ENCODE data around the gene LDAH.

Gene LDAH

DNA sequence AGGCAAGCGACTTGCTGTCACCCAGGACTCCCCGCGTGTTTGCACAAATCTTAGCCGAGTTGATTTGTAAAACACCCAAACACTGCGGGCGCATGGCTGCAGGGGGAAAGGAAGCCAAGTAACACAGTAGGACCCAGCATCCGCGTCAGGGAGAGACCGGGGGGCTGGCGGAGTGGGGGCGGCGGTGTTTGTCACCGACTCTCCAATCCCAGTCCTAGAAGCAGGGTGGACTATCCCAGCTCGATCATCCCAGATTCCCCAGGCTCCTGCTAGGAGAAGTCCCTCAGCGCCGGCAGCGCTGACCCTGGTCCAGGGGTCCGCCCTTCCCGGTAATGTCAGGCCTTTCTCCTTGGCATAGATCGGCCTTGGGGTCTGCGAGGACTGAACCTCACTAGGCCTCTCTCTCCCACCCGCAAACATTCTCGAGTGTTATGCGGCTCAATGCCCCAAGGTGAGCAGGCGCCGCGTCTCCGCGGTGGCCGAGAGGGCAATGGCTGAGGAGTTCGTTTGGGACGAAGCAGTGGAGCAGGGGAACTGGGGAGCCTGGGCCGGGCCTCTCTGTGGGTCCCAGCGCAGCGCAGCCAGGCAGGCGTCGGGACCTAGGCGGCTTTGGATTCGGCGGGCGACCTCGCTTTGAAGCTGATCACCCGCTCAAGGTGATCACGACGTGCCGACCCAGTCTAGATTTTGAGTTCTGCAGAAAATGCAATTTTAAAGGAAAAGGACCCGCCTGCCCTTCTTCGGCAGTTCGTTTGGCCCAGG lies 157.5 kb downstream of the LDAH start:
- DNase-seq: no peak

DNA sequence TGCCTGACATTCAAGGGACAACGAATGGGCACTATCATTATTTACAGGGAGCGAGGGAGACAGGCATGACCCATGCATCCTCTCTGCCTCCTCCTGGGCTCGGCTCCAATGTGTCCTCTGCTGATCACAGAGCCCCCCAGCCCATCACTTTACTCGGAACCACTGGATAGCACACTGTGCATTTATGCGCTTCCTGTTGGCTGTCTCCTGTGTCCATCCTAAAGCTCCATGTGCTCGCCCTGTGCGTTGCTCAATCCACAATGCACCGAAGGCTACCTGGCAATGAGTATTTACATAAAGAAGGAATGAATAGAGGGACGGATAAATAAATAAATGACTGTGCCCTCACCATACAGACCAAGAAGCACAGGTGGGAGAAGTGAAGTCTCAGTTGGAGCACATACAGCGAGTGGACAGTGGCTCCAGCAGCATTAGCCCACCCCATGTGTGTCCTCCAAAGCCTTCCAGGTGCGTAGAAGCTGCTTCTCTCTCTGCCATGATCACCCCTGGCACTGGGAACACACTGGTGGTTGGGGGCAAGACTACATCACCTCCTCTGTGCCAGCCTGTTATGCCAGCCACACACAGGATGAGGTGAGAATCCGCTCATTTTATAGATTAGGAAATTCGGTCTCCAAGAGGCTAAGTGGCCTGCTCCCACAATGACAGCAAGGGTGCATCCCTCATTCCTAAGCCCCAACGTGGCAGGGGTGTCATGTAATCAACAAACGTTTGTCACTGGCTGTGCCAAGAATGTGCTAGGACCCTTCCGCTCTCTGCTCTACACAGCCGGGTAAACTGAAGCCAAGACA lies 158.3 kb downstream of the LDAH start:
- DNase-seq: no peak

DNA sequence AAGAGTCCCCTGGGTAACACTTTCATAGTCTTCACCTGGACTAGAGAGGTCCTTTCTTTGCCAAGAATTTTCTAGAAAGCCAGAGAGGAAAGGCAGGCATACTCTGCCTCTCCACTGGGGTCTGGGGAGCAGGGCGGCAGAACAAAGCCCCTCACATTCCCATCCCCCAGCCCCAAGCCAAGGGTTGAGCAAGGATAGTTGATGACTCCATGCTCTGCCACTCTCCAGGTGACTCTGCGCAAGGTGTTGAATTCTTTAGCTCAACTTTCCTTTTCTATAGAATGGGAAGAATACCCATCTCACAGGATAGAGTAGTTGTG lies 158.9 kb downstream of the LDAH start:
- DNase-seq: no peak

DNA sequence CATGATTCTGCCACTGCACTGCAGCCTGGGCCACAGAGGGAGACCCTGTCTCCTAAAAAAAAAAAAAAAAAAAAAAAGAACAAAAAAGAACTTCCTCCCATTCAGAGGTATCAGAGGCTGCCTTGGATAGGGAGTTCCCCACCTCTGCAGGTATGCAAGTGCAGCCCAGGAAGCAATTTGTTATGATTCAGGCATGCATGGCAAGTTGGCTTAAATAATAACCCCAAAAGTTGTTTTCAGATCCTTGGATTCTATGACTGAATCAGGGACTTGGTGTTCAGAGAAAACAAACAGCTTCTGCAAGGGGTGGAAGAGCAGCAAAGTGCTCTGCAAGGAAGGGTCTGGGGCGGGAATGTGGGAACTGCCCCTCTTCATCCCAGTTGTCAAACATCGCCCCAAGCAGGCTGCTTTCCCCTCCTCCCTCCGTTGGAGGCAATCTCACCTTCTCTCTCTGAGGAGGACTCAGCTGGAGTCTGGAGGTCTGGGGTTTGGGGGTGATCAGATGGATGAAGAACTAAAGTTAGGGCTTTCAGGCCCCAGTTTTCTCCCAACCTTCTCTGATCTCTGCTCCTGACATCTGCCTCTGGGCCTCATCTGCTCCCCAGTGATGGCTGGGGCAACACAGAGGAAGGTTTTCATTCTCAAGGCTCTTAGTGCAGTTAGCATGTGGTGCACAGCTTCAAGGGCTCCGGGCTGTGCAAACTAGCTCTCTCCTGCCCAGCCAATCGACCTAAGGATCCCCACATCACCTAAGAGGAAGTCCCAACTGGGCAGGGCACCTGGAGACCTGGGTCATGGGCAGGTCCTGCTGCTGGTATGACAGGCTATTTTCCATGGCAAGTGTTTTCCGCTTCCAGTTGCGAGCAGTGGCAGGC lies 159.5 kb downstream of the LDAH start:
- DNase-seq: no peak

DNA sequence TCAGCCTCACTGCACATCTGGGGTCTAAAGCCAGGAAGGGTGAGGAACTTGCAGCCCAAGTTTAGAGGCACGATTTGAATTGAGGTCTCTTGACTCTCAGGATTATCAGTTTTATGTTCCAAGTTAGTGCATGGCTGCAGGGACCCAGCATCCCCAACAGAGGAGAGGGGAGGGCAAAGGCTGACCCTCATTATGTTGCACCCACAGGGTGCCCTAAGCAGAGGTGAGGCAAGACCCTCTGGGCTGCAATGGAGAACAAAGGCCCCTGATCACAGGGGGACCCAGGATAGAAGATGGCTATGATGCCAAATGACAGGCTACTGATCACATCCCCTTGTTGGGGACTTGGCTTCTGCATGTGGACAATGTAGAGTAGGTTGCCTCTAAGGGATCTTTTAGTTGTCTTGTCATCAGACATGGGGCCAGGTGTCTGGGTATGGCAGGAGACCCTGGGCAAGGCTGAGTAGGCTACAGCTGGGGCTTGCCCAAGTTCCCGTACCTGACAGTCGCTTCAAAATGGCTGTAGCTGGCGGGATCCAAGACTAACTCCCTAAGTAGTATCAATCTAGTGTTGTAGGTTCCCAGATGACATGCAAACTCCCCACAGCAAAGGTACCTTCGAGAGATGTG lies 160.5 kb downstream of the LDAH start:
- no peak for DNase-seq

DNA sequence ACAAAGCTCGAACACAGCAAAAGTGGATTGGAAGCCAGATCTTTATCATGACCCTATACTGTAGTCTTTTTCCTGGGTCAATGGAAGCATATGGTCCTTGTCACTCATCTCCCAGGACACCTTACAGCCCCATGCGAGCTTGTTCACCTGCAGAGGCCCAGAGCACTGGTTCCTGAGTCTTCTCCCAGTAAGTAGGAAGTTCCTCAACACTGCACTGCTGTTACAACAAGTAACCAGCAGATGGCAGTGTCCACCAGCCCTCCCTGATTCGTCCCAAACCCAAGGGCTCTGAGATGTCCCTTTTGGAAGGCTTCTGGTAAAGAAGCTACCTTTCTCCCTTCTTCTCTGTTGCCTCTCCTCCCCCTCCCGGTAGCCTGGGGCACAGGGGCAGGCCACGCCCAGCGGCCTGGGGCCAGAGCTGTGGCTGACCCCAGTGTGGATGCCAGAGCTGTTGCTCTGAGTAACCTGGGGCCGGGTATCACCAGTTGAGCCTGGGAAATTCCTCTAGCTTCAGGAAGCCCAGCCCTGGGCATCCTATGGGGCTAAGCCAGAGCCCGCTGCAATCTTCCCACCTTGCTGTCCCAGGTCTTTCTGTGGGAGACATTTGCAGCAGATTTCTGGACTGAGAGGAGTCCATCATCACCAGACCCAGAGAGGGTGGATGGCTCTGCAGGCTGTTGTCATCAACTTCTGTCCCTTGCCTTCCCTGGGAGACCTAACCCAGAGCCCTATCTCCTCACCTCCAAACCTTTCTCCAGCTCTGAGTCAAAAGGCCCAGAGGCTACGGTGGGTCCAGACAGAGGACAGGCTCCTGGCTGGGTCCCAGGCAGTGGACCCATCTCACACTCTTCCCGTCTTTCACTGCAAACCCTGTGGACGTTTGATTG lies 161.2 kb downstream of the LDAH start:
- DNase-seq: no peak

DNA sequence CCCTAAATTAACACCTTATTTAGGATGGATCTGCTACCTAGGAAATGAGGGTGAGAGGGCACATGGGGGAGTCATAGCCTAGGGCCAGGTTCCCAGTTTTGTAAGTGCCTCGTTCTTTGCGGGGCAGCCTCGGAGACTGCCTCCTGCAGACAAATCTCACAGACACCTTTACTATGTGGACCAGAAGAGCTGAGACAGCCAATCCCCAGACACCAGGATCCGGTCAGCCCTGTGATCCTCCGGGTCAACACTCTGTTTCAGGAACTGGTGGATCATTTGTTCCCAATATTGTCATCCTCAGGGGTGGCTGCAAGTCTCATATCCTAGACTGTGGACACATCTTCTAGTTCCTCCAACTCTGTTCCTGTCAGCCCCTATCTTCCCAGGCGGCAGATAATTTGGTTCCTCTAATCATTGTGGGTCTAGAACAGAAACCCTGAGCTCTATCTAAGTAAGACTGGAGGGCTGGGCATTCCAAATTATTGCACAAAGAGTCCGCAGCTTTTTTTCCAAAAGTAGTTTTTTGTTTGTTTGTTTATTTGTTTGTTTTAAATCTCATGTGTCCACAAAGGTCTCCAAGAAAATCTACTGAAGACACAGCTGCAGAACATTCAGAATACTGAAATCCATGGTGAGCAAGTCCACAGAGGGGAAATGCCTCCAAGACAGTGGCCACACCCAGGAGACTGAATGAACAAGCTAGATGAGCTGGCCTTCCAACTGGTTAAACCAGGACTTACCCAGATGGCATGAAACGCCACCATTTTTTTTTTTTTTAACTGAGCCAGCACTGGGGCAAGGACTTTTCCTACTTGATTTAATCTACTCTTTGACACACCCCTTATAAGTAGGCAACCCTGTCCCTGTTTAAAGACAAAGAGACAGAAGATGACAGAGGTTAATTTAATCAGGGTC lies 162.1 kb downstream of the LDAH start:
- DNase-seq: no peak

DNA sequence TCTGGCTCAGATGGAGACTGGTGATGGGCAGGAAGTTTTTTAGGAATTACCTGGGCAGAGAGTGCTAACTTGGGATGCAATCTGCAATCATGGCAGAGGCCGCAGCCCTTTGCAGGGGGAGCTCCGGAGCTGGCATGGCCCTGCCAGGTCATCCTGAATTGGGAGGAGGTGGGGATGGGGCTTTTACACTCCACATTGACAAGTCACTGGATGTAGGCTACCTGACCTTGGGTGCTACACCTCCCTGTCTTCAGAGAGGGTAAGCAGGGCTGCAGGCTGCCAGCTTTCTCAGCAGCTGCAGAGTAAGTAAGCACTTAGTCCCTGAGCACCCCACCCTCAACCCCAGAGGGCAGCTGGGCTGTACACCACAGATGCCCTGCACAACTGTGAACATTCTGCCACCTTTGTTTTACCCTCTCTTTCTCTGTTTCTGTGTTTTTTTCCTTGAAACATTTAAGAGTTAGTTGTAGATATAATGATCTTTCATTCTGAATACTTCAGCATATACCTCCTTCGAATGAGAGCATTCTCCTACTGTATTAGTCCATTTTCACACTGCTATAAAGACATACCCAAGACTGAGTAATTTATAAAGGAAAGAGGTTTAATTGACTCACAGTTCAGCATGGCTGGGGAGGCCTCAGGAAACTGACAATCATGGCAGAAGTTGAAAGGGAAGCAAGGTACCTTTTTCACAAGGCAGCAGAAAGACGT lies 165.2 kb downstream of the LDAH start:
- DNase-seq: no peak

DNA sequence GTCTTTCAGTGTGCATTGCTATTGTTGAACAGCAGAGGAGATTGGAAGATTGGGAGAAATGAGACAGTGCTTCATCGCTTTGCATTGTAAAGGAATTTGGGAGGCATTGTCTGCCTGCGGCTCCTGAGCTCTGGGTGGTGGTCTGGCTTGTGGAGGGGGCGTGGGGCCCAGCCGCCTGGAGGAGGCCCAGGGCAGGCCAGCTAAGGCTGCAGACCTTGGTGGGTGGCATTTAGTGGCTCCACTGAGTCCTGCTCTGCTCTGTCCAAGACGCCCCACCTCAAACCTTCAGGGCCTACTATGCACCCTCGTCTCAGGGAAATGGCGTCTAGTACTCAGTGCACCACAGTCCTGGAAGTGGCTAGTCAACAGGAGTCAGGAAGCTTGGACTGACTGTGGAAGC lies 166.3 kb downstream of the LDAH start:
- DNase-seq: no peak

DNA sequence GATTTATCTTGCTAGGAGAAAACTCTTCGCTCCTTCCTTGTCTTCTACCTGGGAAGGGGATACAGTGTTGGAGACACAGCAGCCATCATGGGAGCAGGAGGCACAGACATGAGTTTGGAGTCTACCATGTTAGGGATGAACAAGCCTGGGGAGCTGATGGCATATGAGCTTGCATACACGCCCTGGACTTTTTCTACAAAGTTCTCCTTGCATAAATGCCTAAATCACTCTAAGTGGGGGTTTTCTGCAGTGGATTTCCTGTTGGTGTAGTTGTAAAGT lies 168.4 kb downstream of the LDAH start:
- no peak for DNase-seq

DNA sequence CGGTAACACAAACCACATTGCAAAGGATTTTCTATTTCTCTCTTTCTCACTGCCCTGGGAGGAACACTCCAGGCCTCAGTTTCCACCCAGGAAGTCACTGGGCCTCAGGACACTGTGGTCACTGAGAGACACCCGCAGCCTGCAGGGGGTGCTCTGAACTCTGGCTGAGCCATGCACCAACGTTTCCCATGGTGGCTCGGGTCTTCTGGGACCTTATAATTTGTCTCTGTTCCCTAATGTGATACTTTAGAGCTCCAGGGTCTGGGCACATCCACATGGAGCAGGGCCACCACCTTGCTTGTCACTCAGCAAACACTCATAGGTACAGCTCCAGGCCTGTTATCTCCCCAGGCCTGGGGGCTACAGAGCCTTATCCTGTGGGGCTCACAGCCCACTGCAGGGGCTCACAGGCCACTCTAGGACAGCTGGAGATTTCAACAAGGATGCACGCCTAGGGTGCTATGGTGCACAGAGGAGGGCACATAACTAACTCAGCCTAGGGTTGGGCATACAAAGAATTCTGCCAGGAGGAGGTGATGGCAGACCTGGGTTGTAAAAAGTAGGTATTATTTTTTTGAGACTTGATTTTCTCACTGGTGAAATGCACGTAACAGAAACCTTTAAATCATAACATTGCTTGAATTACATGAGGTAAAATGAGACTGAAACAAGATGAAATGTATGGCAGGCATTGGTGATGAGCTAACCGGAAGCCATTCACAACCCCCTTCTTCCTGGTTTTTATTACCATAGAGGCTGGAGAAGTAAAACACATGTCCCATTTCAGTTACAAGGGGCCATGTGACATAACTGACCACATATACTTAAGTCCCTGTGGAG lies 169.0 kb downstream of the LDAH start:
- DNase-seq: no peak

DNA sequence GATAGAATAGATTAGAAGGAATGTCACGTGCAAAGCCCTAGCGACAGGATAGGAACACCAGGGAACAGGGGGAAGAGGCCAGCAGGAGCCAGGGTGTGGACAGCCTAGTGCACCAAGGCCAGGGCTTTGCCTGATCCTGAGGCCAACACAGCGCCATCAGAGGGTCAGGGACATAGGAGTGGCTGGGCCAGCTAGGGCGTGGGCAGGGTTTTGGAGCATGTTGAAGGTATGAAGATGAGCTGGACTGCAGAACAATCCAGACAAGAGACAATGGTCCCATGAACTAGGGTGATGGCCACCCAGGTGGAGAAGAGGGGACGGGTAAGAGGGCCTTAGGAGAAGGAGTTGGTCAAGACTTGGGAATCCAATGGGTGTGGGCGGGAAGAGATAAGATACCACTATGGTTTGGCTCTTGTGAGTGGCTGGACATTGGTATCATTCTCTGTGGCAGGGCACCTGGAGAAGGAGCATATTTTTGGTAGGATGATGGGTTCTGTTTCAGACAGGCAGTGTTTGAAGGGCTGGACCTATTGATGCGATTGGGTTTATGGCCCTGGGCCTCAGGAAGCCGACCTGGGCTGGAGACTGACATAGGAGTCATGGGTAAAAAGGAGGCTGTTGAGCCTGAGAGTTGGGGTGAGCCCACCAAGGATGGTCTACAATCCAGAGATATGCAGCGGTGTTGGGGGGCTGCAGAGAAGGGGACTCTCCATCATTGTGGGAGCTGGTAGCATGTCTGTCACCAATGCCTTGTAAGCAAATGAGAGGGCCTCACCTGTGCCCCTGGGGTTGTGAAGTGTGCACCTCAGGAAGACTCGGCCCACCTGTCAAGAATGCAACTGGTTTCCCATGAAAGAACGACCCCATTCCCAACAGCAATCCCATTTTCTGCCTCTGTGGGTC lies 170.0 kb downstream of the LDAH start:
- no peak for DNase-seq

DNA sequence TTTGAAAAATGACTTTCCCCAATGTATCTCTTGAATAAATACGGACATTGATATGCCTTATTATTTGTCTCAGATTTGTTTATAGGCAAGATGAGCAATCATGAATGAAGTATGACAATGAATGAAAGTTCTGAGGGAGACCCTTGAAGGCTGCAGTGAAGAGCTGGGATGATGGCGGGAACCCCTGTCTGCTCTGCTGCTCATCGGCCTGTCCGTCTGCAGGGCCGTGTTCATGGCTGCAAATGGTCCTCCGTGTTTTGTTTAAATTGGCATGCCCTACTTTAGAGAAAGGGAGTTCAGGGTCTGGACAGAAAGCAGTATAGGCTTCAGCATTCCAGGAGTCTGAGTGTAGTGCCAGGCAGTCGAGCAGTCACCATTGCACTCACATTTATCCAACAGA lies 170.8 kb downstream of the LDAH start:
- no peak for DNase-seq

DNA sequence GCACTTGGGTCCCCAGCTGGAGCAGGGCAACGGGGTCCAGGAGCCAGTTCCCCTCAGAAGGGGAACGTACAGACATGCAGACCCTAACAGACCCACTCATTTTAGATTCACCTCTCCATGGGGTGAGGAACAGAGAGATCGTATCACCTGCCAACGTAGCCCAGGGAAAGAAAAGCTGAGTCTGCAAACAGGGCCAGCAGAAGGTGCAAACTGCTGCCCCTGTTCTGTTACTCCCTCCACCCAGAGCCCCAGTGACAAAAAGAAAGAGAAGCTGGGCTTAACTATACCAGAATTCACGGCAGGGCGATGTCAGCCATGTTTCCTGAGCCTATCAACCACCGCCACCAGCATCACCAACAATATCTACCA lies 171.2 kb downstream of the LDAH start:
- DNase-seq: no peak

DNA sequence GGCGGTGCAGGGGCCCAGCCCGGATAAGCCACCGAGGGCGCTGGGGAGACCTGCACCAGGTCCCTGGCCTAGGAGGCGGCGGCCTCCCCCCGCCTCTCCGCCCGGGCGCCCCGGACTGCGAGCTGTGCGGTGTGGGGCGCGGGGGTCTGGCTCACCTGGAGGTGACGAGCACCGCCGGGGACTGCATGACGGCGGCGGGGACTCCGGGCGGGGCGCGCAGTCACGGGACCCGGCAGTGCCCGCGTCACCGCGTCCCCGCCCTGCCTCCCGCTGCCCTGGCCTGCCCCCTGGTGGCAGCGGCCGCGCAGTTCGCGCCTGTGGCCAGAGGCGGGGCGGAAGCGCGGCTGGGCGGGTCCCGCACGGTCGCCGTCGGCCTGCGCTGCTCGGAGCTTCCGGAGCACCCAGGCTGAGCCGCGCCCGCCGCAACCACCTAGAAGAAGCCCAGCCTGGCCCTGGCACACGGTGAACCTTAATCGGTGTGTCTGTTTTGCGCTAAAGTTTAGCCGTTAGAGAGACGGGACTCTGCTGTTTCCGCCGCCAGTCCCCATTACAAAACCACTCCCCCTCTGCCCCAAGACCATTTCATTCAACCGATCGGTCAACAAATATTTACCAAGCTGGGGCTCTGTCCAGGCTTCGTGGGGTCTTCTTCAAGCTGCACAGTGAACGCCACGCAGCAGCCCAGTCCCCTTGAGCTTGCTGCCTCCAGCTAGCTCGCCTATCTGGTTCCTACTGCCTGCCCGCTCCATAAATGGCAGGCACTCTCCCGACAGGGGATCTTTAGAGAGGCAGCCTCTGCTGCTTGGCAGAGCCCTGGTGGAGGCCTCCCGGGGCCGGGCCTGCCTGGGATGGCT lies 171.8 kb downstream of the LDAH start, which contains the start of gene HS1BP3:
HS1BP3 (minus strand) TSS at position 222 of the 854 bp plus-strand sequence; CDS start at position 187, 35 bp downstream.
- DNase-seq: peak; percentile 73

DNA sequence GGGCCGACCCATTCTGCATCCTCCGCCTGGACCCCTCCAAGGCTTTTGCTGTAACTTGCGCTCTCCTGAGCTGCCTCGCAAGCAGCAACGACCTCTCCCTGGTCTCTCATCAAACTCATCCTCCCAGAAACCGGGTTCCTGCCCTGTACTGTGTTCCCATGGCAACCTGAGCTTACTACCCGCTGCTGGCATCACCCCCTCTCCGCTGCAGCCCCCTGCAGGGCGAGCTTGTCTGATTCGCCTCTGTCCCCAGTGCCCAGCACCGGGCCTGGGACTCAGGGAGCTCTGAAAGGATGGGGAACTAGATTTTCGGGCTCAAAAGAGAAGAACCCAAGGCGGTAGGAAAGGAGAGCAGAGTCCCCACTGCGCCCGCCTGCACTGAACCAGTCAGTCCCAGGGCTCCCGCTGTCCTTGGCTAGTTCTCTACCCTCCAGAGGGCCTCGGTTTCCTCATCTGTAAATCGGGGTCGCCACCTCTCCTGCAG lies 172.5 kb downstream of the LDAH start:
- DNase-seq: no peak

DNA sequence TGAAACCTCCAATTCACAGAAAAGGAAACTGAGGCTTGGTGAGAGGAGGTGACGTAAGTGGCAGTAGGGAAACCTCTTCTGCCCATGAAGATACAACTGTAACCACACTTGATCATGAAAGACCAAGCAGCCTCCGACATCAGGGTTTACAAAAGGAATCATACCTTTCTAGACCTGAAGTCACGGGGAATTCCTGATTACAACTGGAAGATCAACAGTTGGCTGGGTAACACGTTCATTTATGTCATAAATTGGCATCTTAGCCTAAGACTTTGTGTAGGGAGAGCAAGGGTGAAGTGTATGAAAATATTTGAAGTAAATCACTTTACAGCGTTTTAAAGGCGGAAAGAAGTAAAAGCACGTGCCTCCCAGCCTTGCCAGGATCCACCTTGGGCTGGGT lies 172.9 kb downstream of the LDAH start:
- no peak for DNase-seq

Data from NCI-H1048 (cell line).